Measurements from ENCODE around the gene MXRA8. TPM values are rescaled to one million over a fixed set of nuclear protein-coding genes. Genes with fewer than 3 reads are reported as not detected.
A peak's percentile ranks its signal among the peaks of the same experiment; 100 is the strongest.

The MXRA8 gene
- total and polyA plus RNA-seq, 9 of the 15 experiments (the other 6 are each of a cell fraction or from before 2014, with no cell fraction given), result 0.66 to 11.3 (median 6.3) TPM

GRCh38 chr1:1399872-1400575 is 41.7 kb upstream of the MXRA8 start (continued):
- 0 out of 2 replicates have a peak, but pooled peaks have one; percentile 34 for TF ChIP-seq FOXP4 (CRISPR knock-in tag; IDR thresholded peaks at IDR 0.05; ENCODE audit: borderline replicate concordance)
- TF ChIP-seq ARID4B (CRISPR knock-in tag; IDR thresholded peaks at IDR 0.05), result peak; percentile 90
- peak; percentile 85; the same call in 1 of the 2 replicates for TF ChIP-seq ATF6 (CRISPR knock-in tag; IDR thresholded peaks at IDR 0.05)
- TF ChIP-seq FOXP1 (CRISPR knock-in tag; IDR thresholded peaks at IDR 0.05), result 0 out of 2 replicates have a peak, but pooled peaks have one; percentile 29
- TF ChIP-seq NFXL1 (CRISPR knock-in tag; IDR thresholded peaks at IDR 0.05), result no peak
- TF ChIP-seq PHB2 (IDR thresholded peaks at IDR 0.05; ENCODE audit: low read depth), result no peak
- 0 out of 2 replicates have a peak, but pooled peaks have one; percentile 2 for TF ChIP-seq ZNF431 (CRISPR knock-in tag; IDR thresholded peaks at IDR 0.05)
- TF ChIP-seq ZBTB43 (CRISPR knock-in tag; IDR thresholded peaks at IDR 0.05), result 0 out of 2 replicates have a peak, but pooled peaks have one; percentile 38
- no peak for TF ChIP-seq HDAC3 (IDR thresholded peaks at IDR 0.05; ENCODE audit: borderline replicate concordance, partially characterized antibody)
- TF ChIP-seq NR2C1 (IDR thresholded peaks at IDR 0.05), result no peak
- TF ChIP-seq NR2C1 (tag; IDR thresholded peaks at IDR 0.05), result no peak
- TF ChIP-seq ZNF592 (IDR thresholded peaks at IDR 0.05), result 0 out of 2 replicates have a peak, but pooled peaks have one; percentile 38
